HCT116 (cell line): ENCODE results near the gene SELENOM. TPM values are rescaled to one million over a fixed set of nuclear protein-coding genes. Genes with fewer than 3 reads are reported as not detected.
A peak's percentile ranks its signal among the peaks of the same experiment; 100 is the strongest.

Experiments used
- ATAC-seq: fragments of 200-7000 bp; cut with Tn5 transposase; 2 replicates; pipeline ENCODE4 v1.9.1; 2020; ENCODE audit warnings: mild to moderate bottlenecking, moderate library complexity
- BruUV-seq: library from RNA; stranded (reverse); fragments of 400-500 nt; replicated peaks from 2 replicates; lab custom pipeline; 2021; lab: Mats Ljungman, UMichigan
- CTCF ChIA-PET: fragments of 300-600 bp; sonication (Branson Sonifier 250); formaldehyde crosslinking; loops from one replicate; lab custom pipeline; 2021; ENCODE audit warnings: antibody characterized with exemption; lab: Charles Lee
- POLR2A ChIA-PET: fragments of 300-600, 350-600 bp; sonication (Branson Sonifier 250); formaldehyde crosslinking; loops from one replicate; lab custom pipeline; 2021; ENCODE audit warnings: antibody characterized with exemption; lab: Charles Lee
- RAD21 ChIA-PET, 2 experiments: fragments of 300-600 bp; sonication (Branson Sonifier 250); formaldehyde crosslinking; loops; one replicate each; lab custom pipeline; 2023; ENCODE audit warnings: low total read pairs in 2 of 2; ENCODE audit not compliant: uncharacterized antibody in 2 of 2, unreplicated experiment in 2 of 2, low non-redundant PET in 1 of 2; lab: Charles Lee
- DNase-seq: peaks from one replicate; pipeline ENCODE4 v3.0.0-alpha.2; 2010; ENCODE audit warnings: low read depth, low spot score
- H2AFZ ChIP-seq: fragments of 200-600 bp; shearing (Covaris generic), sonication (generic); 2 replicates; pipeline ENCODE4 v1.6.1; 2017; ENCODE audit warnings: low read depth, mixed run types, mixed read lengths, antibody characterized with exemption, low read length; ENCODE audit not compliant: poor library complexity, severe bottlenecking
- H3K27ac ChIP-seq: 2 replicates; pipeline ENCODE4 v1.5.1; 2012; ENCODE audit warnings: low read depth, low read length
- H3K27me3 ChIP-seq: fragments of 200-600 bp; sonication (generic); 2 replicates; pipeline ENCODE4 v1.6.1; 2016; ENCODE audit warnings: mixed run types, low read length, mixed read lengths; ENCODE audit not compliant: insufficient read depth
- H3K36me3 ChIP-seq, 2 experiments: fragments of 200-500 bp in 1 of 2; fragments of 200-600 bp in 1 of 2; sonication (Bioruptor generic) in 1 of 2; sonication (generic) in 1 of 2; 2 replicates each; pipeline versions ENCODE4 v1.5.1 to v1.6.1; 2014 to 2016; ENCODE audit warnings: low read length in 2 of 2, inconsistent platforms in 1 of 2, mixed read lengths in 1 of 2, mixed run types in 1 of 2; ENCODE audit not compliant: insufficient read depth in 2 of 2, control insufficient read depth in 1 of 2
- H3K4me1 ChIP-seq, 2 experiments: fragments of 200-600 bp in 1 of 2; sonication (generic) in 1 of 2; 2 replicates each; pipeline versions ENCODE4 v1.5.1 to v1.6.1; 2012 to 2017; ENCODE audit warnings: low read length in 2 of 2, inconsistent platforms in 1 of 2, mild to moderate bottlenecking in 1 of 2, mixed read lengths in 1 of 2, mixed run types in 1 of 2, moderate library complexity in 1 of 2; ENCODE audit not compliant: insufficient read depth in 2 of 2, control insufficient read depth in 1 of 2
- H3K4me2 ChIP-seq: fragments of 200-600 bp; sonication (generic); 2 replicates; pipeline ENCODE4 v1.6.1; 2017; ENCODE audit warnings: mixed run types, low read length, mixed read lengths
- H3K4me3 ChIP-seq, 2 experiments: fragments of 200-600 bp in 1 of 2; sonication (generic) in 1 of 2; replicated peaks in 1 of 2; 2 replicates each; pipeline ENCODE4 v1.5.1; 2011 to 2016; ENCODE audit warnings: low read length in 2 of 2, control low read depth in 1 of 2, low read depth in 1 of 2, mild to moderate bottlenecking in 1 of 2, mixed read lengths in 1 of 2, mixed run types in 1 of 2
- H3K79me2 ChIP-seq: fragments of 200-600 bp; sonication (generic); 2 replicates; pipeline ENCODE4 v1.6.1; 2017; ENCODE audit warnings: mild to moderate bottlenecking, mixed run types, low read length, moderate library complexity, mixed read lengths; ENCODE audit not compliant: insufficient read depth
- H3K9ac ChIP-seq: fragments of 200-600 bp; sonication (generic); 2 replicates; pipeline ENCODE4 v1.6.1; 2016; ENCODE audit warnings: low read length, mixed read lengths
- H3K9me2 ChIP-seq: fragments of 200-600 bp; sonication (generic), shearing (Covaris generic); 2 replicates; pipeline ENCODE4 v1.6.1; 2017; ENCODE audit warnings: mixed run types, mild to moderate bottlenecking, moderate library complexity; ENCODE audit not compliant: insufficient read depth
- H3K9me3 ChIP-seq, 2 experiments: fragments of 200-500 bp in 1 of 2; fragments of 200-600 bp in 1 of 2; sonication (Bioruptor generic) in 1 of 2; sonication (generic) in 1 of 2; 2 replicates each; pipeline ENCODE4 v1.6.1; 2014 to 2017; ENCODE audit warnings: low read length in 2 of 2, mixed read lengths in 2 of 2, inconsistent platforms in 1 of 2, low read depth in 1 of 2, mild to moderate bottlenecking in 1 of 2, mixed run types in 1 of 2, moderate library complexity in 1 of 2; ENCODE audit not compliant: control insufficient read depth in 1 of 2, insufficient read depth in 1 of 2
- H4K20me1 ChIP-seq: fragments of 200-600 bp; sonication (generic), shearing (Covaris generic); 2 replicates; pipeline ENCODE4 v1.6.1; 2017; ENCODE audit warnings: mixed run types, mild to moderate bottlenecking, moderate library complexity; ENCODE audit not compliant: insufficient read depth
- POLR2A ChIP-seq: IDR thresholded peaks from 2 replicates; pipeline ENCODE4 v1.7.0; 2011; ENCODE audit warnings: borderline replicate concordance; ENCODE audit not compliant: insufficient read depth, insufficient read length; ENCODE audit errors: extremely low read depth
- SIN3A ChIP-seq: IDR thresholded peaks from 2 replicates; pipeline ENCODE4 v1.6.1; 2012; ENCODE audit warnings: low read depth
- YY1 ChIP-seq: IDR thresholded peaks from 2 replicates; pipeline ENCODE4 v1.6.1; 2011; ENCODE audit warnings: low read length, low read depth, moderate library complexity, mild to moderate bottlenecking; ENCODE audit not compliant: insufficient replicate concordance; ENCODE audit errors: extremely low read depth
- intact Hi-C: fragments of 100-400 bp; cut with micrococcal nuclease; formaldehyde crosslinking; loops from 2 replicates; pipeline ENCODE4 v1.10.0; 2022
- total RNA-seq: library from RNA; stranded (reverse); gene quantifications from one replicate; pipeline ENCODE4 v1.2.1, GENCODE V29; 2021; ENCODE audit not compliant: unreplicated experiment

Gene SELENOM
- total RNA-seq, 1 experiment from 2014 or later, result 65.6 TPM

- peak overlapping the region; percentile 75; the same call in 1 of the 2 replicates for H3K27ac ChIP-seq
- H3K27me3 ChIP-seq, result no peaks in the 10 kb centered on the region
- no peaks in the 10 kb centered on the region for H3K9me3 ChIP-seq
- no peaks in the 10 kb centered on the region for H3K9me2 ChIP-seq
- intact Hi-C loops, result no loop called here
- no peaks in the 10 kb centered on the region for H4K20me1 ChIP-seq
- H2AFZ ChIP-seq, result no peak overlapping the region
- H3K9ac ChIP-seq, result peak overlapping the region; percentile 95
- H3K79me2 ChIP-seq, result no peaks in the 10 kb centered on the region; the same call in 1 of the 2 replicates
- BruUV-seq, result no TSS peak
- peak overlapping the region; percentile 99 for H3K4me2 ChIP-seq
- H3K36me3 ChIP-seq, result peaks cover 0 to 11% of the 10 kb centered on the region in 2 experiments; a peak in 1 of 4 replicates
- CTCF ChIA-PET, result interaction anchor here (3.5 kb wide), 1 partner anchor 166 kb away, joined by 32 read pairs; no protein-coding TSS in a partner anchor
- no peak for ATAC-seq
- H3K4me1 ChIP-seq, result peaks cover 14 to 32% of the 10 kb centered on the region in 2 experiments; a peak in 3 of 4 replicates
- POLR2A ChIA-PET, result no interaction called here
- no peak for DNase-seq
- RAD21 ChIA-PET, result no interaction called here
- H3K4me3 ChIP-seq, result peak overlapping the region; percentile 90 to 97
- TF ChIP-seq POLR2A (no peak), YY1 (no peak)
Measured at GRCh38 chr22:31106001-31106571, 1.3 kb downstream of the SELENOM start.

- Histone ChIP-seq H4K20me1 (no peaks in the 10 kb centered on the region), H3K27me3 (no peaks in the 10 kb centered on the region), H3K4me2 (peak overlapping the region; percentile 99; the same call in 1 of the 2 replicates), H3K9ac (no peak overlapping the region), H3K36me3 (peaks cover 2 to 15% of the 10 kb centered on the region in 2 experiments; a peak in 2 of 4 replicates), H3K79me2 (no peaks in the 10 kb centered on the region; the same call in 1 of the 2 replicates)
- intact Hi-C loops, result no loop called here
- DNase-seq, result no peak
- BruUV-seq, result no TSS peak
- CTCF ChIA-PET, result no interaction called here
- no peak for TF ChIP-seq SIN3A
- TF ChIP-seq, all 23 proteins: peak for 0
- no peaks in the 10 kb centered on the region for H3K9me3 ChIP-seq
- ChIA-PET POLR2A (interaction anchor here (0.6 kb wide), 1 partner anchor 440 kb away, joined by 3 read pairs; no protein-coding TSS in a partner anchor), RAD21 (no interaction called here)
- H3K4me3 ChIP-seq, result no peak overlapping the region
- no peak overlapping the region for H2AFZ ChIP-seq
- peaks cover 14 to 32% of the 10 kb centered on the region in 2 experiments; a peak in 3 of 4 replicates for H3K4me1 ChIP-seq
- 0 out of 2 replicates have a peak overlapping the region, but pooled peaks have one; percentile 75 for H3K27ac ChIP-seq
- ATAC-seq, result no peak
- no peaks in the 10 kb centered on the region for H3K9me2 ChIP-seq
Measured at GRCh38 chr22:31105282-31105929, 2.0 kb downstream of the SELENOM start.
